GM18907 (cell line): ENCODE data around the gene FMN2.
"Not testable (repeated sequence)": the region's sequence is repeated elsewhere in the genome, so short reads cannot be mapped to it uniquely, and the experiment has no call there.

Experiments
- ATAC-seq: cut with Tn5 transposase; IDR thresholded peaks from one replicate; pipeline ENCODE4 v1.9.1; 2021; ENCODE audit warnings: mild to moderate bottlenecking, moderate library complexity; ENCODE audit not compliant: unreplicated experiment

Gene FMN2

DNA sequence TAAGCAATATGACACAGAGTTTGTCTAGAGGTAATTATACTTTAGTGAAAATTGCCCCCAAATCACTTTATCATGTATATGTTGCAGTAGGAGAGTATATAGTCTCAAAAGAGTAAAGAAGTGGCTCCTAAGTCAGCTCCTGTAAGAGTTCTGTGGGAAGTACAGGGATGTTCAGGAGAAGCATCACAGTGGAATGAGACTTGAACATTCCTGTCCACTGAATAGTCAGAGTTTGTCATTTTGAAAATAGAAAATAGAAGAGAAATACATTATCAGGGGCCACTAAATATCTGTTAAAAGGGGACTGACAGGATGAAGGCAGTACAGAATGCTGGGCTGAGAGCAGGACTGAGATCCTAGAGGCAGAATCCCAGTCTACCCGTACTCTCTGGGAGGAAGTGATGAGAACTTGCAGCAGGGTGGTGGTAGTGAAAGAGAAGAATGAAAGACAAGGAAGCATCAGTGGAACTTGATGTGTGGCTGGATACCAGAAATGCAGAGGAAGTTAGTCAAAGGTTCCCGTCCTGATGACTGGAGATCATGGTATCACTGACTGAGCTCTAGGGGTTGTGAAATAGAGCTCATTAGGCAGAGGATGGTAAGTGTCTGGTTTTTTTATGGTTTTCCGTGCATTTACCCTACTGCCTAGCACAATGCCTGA lies 153.4 kb downstream of the FMN2 start:
- no peak for ATAC-seq

DNA sequence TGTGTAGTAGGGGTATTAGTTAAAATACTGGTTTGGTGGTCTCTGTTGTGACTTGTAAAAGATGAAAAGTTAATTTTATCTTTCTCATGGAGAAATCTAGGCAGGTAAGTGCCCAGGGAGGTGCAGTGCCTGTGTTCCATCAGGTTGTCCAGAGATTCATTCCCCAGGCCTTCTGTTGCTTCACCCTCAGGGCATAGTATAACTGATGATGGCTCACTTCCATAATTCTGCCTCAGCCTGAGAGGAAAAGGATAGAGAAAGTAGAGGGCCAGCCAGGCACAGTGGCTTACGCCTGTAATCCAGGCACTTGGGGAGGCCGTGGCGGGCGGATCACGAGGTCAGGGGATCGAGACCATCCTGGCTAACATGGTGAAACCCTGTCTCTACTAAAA lies 153.9 kb downstream of the FMN2 start:
- ATAC-seq: no peak

DNA sequence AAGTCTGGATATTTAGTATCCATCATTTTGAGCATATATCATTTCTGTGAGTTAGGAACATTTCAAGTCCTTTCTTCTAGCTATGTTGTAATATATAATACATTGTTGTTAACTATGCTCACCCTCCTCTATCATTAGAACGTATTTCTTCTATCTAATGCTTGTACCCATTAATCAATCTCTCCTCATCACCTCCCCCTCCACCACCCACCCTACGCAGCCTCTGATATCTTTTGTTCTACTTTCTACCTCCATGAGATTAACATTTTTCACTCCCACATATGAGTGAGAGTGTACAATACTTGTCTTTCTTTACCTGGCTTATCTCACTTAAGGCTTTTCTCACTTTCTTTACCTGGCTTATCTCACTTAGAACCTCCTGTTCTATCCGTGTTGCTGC lies 156.2 kb downstream of the FMN2 start:
- ATAC-seq: no peak

DNA sequence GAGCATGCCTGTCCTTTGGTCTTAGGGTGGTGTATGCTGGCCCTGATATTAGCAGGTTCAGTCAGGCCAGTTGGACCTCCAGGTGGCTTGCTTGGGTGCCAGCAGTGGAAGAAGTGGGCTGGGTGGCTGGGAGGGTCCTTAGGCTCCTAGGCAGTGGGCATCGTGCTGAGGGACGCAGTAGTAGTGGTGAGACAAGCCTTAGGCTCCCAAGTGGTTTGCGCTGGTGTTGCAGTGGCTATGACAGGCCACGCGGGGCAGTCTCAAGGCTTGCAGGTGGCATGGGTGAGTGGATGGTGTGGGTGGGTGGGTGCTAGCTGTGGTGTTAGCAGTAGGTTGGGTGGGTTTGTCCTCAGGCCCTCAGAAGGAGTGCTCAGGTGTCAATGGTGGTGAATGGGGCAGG lies 162.3 kb downstream of the FMN2 start:
- no peak for ATAC-seq

DNA sequence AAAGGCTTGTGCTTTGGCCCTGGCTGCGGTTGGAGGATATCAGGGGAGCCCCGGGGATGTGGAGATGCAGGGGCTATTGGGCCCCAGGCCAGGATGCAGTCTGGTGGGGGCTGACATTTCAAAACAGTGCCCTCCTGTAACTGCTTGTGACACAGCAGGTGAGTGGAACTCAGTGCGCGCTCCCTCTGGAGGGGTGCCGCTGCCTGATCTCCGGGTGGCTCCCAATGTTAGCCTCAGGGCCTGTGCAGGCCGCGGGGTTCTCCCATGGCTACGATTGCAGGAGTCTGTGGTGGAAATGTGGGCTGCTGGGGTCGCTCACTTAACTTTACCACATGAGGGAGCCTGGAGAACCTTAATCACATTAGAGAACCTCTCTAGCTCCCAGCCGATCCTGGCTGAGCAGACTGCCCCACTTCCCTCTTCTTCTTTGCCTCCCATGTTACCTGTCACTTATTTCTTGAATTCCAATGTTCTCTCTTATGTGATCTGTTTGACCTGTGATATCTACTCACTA lies 163.2 kb downstream of the FMN2 start:
- ATAC-seq: no peak

DNA sequence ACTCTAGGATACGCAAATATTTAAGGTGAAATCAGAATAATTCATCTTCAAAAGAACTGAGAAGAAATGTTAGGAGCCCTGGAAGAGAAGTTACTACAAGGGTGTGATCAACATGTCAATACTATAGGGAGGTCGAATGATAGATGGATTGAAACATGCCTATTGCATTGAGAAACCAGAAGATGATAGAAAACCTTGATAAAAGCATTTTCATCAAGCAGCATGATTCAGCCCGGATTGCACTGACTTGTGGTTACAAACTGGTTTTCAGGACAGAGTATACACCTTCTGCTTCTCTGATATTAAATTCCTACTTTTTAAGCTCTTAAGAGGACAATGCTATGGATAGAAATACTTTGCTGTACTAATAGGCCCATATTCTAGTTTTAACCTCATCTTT lies 164.2 kb downstream of the FMN2 start:
- ATAC-seq: no peak

GRCh38 chr1:240256836-240257503 lies 165.3 kb downstream of the FMN2 start:
- no peak for ATAC-seq

GRCh38 chr1:240258910-240259309 lies 167.2 kb downstream of the FMN2 start:
- ATAC-seq: no peak

GRCh38 chr1:240264494-240264893 lies 172.8 kb downstream of the FMN2 start:
- not testable (repeated sequence) for ATAC-seq

- ATAC-seq: no peak
Observed at GRCh38 chr1:240271081-240271480, 179.4 kb downstream of the FMN2 start.

GRCh38 chr1:240274569-240274968 lies 182.9 kb downstream of the FMN2 start:
- no peak for ATAC-seq

- not testable (repeated sequence) for ATAC-seq
Observed at GRCh38 chr1:240275219-240275618, 183.5 kb downstream of the FMN2 start.

DNA sequence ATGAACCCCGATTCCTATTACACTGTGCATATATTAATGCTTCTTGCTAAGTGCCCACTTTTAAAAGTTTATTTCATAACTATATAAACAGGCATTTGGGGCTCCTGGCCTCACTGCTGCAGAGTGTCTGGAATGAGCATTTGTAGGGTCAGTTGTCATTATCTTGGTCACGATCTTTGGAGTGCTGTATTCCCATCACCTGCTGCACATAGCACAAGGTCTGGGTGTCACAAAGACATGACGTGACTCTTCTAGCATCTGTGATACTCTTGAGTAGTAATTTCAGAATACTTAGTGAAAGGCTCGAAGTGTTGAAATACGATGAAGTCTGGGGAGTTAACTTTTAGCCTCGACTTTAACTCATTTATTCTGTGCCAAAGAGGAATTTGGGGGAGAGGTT lies 186.4 kb downstream of the FMN2 start:
- ATAC-seq: no peak

DNA sequence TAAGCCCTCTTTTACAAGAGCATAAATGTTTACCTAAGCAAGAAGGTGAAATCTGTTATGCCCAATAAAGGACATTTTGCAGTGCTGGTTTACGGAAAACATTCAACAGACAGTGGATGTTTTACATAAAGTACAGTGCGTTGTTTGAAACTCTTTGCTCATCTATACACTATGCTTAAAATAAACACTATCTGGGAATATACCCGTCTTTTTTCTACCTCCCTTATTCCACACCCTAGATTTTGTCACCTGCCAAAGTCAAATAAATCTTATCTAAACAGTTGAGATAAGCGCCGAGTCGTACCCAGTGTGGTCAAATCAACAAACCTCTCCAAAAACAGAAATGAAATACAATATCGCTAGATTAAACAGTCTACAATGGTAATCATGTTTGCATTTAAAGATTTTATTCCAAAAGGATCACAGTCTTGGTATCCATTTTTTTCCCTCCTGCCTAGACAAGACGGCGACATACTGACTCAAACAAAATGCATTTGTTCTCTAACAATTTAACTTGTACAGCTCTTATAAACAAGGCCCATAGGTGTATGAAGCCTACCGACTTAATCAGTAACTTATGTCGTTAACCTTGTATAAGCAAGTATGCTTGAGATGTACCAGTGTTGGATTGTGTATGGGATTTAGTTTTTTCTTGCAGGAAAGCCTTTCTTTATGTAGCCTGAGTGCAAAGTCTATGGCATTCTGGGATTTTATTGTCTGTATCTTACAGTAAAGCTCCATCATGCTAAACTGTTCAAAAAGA lies 189.1 kb downstream of the FMN2 start:
- ATAC-seq: no peak

GRCh38 chr1:240282061-240282830 lies 190.6 kb downstream of the FMN2 start:
- ATAC-seq: no peak

- no peak for ATAC-seq
Observed at GRCh38 chr1:240284656-240285414, 193.2 kb downstream of the FMN2 start.

- no peak for ATAC-seq
Observed at GRCh38 chr1:240285540-240285939, 193.9 kb downstream of the FMN2 start.

GRCh38 chr1:240287722-240288121 lies 196.0 kb downstream of the FMN2 start:
- ATAC-seq: no peak

GRCh38 chr1:240293706-240294105 lies 202.0 kb downstream of the FMN2 start:
- no peak for ATAC-seq

- ATAC-seq: no peak
Observed at GRCh38 chr1:240294566-240294965, 202.9 kb downstream of the FMN2 start.
